ENCODE measurements around the gene ASS1. TPM values are rescaled to one million over a fixed set of nuclear protein-coding genes. Genes with fewer than 3 reads are reported as not detected.

Gene ASS1
- total RNA-seq, 1 donor from 2014 or later, result 73.1 TPM

DNA sequence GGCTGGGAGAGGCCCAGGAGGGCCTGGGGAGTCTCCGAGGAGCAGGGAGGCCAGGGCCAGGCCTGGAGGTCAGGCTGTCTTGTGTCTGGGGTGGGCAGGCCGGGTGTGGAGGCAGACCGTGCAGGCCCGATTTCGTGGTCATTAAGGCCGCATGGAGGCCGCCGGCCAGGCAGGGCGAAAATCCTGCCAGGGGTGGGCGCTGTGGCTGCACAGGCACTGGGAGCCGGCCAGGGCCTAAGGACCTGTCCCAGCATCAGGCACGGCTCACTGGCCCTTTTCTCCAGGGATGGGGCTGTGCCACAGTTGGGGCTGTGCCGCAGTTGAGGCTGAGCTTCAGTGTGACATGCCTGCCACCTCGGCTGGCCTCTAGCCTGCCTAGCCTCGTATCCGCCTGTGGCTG lies 35.9 kb downstream of the ASS1 start:
- no peak for DNase-seq (ENCODE audit: low spot score)
- ATAC-seq, result no peak
- intact Hi-C loops (cut with DNase I), result no loop called here

DNA sequence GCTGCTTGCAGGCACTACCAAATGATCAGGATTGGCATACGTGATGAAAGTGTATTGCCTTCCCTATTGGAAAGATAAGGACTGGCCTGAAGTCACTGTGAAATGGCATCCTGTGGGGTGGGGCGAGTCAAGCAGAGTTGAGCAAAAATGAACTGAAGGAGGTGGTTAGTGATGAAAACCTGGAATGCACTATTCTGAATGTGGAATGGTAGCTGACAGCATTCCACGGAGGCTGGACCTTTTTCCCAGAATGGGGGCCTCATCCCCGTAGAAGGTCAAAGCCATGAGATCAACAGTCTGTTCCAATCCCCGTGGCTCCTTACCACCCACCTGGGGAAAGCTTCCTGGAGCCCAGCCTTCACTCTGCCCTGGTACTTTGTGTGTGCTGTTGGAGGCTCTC lies 37.7 kb downstream of the ASS1 start:
- DNase-seq (ENCODE audit: low spot score) (no peak), ATAC-seq (no peak)
- intact Hi-C loops (cut with DNase I), result no loop called here

DNA sequence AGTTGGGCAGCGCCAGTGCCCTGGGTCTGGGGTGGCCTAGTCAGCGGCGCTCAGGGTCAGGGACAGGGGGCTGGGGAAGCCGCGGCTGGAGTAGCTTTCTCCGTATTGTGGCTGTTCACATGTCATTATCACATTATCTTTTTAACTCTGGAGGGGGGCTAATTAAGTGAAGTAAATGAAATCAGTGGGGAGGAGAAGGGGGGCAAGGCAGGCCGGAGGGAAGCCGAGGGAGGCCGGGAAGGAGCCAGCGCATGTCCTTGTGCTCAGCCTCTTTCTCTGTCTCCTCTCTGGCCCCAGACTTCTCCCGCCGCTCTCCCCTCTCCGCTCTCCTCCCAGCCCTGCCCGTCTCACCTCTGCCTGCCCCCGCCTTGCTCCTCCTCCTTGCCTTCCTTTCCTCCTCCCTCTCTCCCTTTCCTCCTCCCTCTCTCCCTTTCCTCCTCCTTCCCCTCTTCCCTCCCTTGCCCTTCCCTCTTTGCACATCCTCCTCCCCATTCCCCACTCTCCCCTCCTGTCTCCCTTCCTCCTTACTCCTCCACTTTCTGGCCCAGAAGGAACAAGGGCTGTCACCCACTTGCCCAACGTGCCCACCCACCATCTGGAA lies 38.7 kb downstream of the ASS1 start:
- intact Hi-C loops (cut with DNase I), result no loop called here
- DNase-seq (ENCODE audit: low spot score), result no peak
- ATAC-seq, result no peak

DNA sequence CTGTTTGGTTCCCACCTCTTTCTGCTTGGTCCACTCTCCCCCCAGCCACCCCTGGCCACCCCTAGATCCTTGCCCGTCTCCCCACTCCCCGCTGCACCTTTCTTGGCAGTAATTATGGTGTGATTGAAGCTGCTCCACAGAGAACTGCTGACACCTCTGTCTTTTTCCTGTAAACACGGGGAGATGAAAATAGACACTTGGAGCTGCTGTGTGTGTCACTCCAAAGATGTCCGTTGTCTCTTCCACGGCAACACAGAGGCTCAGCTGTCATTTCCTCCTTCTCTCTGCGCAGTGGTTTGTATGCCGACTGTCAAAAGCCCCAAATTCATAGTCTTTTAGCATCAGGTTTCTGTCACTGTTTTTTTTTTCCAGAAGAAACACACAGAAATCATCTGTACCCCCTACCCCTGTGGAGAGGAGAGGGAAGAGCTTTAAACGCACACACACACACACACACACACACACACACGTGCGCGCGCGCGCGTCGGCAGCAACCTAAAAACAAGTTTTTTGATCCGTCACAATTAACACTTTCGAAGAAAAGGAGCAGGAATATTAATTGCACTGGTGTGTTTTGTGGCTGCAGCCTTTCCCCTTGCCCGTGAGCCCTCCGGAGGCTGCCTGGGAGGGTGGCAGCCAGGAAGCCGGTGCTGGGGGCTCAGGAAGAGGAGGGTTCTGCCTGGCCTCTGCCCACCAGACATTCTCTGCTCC lies 39.8 kb downstream of the ASS1 start:
- intact Hi-C loops (cut with DNase I), result no loop called here
- no peak for ATAC-seq
- DNase-seq (ENCODE audit: low spot score), result no peak

DNA sequence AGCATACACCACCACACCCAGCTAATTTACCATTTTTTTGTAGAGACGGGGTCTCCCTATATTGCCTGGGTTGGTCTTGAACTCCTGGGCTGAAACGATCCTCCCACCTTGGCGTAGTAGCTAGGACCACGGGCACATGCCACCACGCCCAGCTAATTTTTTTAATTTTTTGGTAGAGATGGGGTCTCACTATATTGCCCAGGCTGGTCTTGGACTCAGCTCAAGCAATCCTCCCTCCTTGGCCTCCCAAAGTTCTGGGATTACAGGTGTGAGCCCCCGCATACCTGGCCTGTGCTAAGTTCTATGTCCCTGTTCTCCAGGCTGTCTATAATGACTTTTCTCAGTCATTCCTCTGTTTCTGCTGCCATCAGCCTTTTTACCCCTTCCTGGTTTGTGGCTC lies 41.3 kb downstream of the ASS1 start:
- intact Hi-C loops (cut with DNase I), result no loop called here
- DNase-seq (ENCODE audit: low spot score) (no peak), ATAC-seq (no peak)

DNA sequence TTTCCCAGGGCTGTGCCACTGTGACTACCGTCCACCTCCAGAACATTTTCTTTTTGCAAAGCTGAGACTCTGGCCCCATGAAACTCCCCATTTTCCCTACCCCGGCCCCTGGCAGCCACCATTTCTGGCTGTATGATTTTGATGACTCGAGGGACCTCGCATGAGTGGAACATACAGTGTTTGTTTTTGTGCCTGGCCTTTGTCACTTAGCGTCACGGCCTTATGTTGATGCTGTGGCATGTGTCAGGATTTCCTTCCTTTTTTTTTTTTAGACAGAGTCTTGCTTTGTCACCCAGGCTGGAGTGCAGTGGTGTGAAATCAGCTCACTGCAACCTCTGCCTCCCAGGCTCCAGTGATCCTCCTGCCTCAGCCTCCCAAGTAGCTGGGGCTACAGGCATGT lies 42.7 kb downstream of the ASS1 start:
- ATAC-seq, result no peak
- intact Hi-C loops (cut with DNase I), result no loop called here
- no peak for DNase-seq (ENCODE audit: low spot score)

DNA sequence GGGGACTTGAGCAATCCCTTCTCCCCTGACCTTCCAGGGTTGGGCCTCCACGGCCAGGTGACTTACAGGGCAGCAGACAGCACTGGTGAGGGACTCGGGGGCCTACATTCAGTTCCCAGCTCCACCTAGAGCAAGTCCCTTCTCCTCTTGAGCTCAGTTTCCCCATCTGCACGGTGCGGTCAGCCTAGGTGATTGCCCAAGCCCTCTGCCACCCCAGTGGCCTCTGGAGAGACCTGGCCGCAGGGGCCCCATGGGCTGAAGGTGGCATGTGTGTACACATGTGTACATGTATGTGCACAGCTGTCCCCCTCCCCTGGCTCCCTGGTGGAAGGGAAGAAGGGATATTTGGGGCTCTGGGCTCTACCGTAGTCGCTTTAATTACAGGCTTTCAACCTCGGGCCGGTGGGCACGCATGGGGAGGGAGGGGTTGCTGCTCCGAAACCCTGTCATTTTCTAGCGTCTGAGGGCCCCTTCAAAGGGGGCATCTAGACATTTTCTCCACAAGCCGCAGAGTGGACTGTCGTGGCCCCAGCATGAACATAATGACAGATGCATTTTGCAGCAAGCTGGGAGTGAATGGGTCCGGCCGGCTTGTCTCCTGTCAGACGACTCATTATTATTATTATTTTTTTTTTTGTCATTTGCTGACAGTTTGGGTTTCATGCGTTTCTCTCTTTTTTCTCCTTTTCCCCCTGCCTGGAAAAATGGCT lies 44.0 kb downstream of the ASS1 start:
- intact Hi-C loops (cut with DNase I), result no loop called here
- DNase-seq (ENCODE audit: low spot score), result no peak
- ATAC-seq, result no peak

DNA sequence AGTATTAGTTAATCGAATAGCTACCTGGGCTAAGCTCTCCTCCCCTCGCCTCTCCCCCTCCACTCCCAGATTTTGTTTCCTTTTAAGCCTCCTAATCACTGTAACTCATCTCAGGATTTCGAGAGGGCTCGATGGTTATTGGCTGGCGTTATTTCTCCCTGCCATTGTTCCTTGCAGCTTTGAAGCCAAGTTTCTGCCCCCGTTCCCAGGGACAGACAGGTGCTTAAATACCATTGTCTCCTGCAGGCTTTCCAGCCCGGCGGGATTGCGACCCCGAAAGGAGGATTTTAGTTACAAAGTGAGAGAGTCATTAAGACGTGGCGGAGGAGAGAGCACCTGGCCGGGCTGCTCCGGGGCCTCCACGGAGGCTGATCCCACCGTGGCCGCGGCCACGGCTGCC lies 46.2 kb downstream of the ASS1 start:
- intact Hi-C loops (cut with DNase I), result no loop called here
- DNase-seq (ENCODE audit: low spot score), result no peak
- no peak for ATAC-seq

DNA sequence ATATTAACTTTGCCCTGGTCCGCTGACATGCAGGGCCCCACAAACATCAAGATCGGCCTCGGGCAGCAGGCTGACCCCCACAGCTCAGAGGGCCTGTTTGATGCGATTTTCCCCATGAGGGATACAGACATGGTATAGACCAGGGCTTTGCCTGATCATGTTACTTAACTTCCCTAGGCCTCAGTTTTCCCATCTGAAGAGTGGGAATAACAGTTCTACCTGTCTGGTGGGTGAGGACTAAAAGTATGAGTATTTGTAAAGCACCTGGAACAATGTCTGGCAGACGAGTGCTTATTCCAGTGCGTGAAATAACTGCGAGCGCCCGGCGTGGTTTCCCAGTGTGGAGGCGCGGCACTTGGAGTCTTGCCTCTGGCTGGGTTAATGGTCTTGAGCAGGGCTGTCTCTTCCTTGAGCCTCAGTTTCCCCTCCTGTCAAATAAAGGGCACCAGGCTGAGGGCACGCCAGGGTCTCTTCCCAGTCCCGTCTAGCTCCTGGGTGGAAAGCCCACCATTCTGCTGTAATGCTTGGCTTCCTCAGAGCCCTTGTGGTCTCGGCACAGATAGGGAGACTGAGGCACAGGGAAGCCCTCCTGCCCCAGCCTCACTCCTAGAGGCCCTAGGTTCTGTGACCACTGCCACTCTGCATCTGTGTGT lies 47.2 kb downstream of the ASS1 start:
- intact Hi-C loops (cut with DNase I), result no loop called here
- DNase-seq (ENCODE audit: low spot score) (no peak), ATAC-seq (no peak)

DNA sequence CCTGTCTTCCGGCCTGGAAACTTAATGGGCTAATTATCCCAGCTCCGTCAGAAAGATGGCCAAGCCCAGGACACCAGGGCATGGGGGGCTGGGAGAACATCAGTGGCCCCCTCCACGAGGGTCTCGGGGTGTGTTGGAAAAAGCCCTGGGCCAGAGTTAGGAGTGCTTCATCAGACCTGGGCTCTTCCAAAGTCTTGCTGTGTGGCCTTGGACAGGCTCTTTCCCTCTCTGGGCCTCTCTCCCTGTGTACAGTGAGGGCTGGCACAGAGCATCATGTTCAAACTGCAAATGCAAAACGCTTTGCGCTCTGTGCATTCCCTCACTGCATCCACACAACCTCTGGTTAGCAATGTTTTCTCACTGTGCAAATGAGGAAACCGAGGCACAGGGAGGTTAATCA lies 48.3 kb downstream of the ASS1 start:
- intact Hi-C loops (cut with DNase I), result no loop called here
- DNase-seq (ENCODE audit: low spot score) (no peak), ATAC-seq (no peak)

DNA sequence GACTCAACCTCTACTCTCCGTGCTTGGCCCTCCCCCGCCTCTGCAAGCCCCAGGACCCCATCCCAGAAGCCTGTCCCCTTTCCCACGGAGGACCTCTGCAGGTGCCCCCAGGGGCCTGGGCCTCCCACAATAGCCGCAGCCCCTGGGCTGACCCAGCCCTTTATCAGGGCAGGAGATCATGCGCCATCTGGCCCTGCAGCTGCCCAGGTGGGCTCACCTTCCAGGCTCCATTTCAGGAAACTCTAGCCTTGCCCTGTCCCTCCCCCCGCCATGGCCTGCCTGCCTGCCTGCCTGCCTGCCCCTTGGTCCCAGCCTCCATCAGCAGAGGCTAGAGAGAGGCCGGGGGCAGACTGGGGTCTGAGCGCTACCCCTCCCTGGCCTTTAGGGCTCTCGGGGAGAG lies 48.7 kb downstream of the ASS1 start:
- intact Hi-C loops (cut with DNase I), result no loop called here
- no peak for DNase-seq (ENCODE audit: low spot score)
- ATAC-seq, result no peak

DNA sequence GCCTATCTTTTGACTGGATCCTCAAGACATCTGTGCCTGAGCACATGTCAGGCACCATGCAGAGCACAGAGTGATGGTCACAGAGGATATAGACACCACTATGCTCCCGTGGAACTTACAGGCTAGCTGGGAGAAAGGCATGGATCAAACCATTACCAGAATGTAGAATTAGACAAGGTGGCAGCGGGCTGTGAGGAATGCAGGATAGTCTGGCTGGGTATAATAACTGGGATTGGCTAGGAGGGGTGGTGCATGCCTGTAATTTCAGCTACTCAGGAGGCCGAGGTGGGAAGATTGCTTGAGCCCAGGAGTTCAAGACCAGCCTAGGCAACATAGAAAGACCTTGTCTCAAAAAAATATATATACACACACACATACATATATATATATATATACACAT lies 50.3 kb downstream of the ASS1 start:
- DNase-seq (ENCODE audit: low spot score), result no peak
- no peak for ATAC-seq
- intact Hi-C loops (cut with DNase I), result no loop called here

DNA sequence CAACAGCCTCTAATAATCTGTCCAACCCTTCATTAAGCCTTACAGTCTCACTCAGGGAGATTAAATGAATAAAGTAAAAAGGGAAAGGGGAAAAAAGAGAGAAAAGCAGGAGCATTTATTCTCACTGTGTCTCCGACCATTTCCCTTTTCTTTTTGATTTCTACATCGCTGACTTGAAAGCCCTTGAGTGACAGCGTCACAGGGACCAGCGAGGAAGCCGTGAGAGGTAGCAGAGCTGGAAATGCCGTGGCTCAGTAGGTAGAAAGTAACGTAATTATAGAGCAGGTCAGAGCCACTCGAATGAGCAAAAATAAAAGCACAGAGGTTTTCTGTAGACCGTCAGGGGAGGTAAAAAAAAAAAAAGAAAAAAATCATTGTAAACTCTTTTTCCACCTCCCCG lies 52.4 kb downstream of the ASS1 start:
- DNase-seq (ENCODE audit: low spot score), result no peak
- no peak for ATAC-seq
- intact Hi-C loops (cut with DNase I), result no loop called here

DNA sequence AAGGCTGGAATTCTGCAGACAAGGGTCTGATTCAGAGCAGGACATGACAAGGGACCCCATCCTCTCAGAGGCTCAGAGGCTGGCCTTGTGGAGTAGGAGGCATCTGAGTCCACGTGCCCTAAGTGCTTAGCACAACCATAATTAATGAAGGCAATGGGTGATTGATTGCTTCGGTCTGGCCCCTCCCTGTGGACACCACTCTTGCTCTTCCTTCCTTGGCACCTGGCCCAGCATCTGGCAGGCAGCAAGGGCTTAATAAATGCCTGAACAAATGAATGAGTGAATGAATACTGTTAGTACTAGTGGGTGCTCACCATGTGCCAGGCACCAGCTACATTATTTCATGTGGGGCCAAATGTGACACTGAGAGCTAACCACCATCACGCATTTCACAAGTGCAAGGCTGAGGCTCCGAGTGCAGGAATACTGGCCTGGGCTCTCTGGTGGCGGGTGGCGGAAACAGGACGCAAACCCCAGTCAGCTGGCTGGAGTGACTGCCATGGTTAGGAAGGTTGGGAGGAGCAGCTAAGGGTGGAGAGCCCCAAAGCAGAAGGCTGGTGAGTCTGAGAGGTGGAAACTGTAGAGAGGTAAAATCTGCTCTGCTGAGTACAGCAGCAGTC lies 53.6 kb downstream of the ASS1 start:
- intact Hi-C loops (cut with DNase I), result no loop called here
- DNase-seq (ENCODE audit: low spot score) (no peak), ATAC-seq (no peak)

DNA sequence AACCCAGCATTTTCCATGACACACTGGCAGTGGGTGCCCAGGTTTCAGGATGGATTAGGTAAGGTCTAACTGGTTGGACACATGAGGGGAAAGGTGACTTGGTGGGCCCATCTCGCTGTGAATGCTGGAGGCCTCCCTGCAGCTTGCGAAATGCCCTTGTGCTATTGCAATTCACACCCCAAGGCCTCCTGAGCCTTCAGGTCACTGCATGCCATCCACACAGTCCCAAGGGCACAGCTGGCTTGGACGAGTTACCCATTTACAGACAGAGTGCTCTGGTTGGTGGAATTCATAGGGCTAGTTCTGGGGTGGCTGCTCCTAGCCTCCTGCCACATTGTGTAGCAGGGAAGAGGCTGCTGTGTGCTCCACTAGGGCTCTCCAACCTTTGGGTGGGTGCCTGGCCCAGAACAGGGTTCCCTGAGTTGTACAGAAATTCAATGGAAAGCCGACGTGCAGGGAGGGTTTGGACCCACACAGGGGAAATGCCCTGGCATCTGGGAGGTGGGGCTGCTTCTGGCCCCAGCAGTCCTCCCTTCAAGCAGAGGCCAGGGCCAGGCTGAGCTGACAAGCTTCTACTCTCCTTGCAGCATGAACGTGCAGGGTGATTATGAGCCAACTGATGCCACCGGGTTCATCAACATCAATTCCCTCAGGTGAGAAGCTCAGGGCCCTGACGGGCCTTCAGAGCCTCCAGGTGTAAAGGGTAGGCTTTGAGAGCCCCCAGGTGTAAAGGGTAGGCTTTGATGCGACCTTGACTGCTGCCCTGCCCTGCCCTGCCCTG lies 54.3 kb downstream of the ASS1 start:
- DNase-seq (ENCODE audit: low spot score), result no peak
- intact Hi-C loops (cut with DNase I), result no loop called here
- no peak for ATAC-seq

DNA sequence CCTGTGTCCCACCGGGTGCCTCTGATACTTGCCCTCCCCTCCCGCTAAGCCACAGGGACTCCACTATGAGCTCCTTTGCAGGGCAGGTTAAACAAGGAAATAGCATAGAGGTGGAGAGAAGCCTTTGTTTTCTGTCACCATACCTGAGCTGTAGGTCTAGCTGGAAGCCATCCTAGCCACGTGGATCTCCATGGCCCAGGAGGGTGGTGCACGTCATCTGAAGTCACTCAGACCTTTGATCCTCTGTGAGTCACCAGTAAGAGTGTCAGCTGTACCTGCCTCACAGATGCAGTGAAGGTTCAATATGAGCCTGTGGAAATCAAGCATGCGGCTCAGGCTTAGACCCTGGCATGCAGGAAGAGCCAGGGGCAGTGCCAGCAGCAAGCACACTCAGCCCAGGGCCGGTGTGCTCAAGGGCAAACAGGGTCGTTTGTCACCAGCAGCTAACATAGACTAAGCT lies 55.1 kb downstream of the ASS1 start:
- DNase-seq (ENCODE audit: low spot score) (no peak), ATAC-seq (no peak)
- intact Hi-C loops (cut with DNase I), result no loop called here

DNA sequence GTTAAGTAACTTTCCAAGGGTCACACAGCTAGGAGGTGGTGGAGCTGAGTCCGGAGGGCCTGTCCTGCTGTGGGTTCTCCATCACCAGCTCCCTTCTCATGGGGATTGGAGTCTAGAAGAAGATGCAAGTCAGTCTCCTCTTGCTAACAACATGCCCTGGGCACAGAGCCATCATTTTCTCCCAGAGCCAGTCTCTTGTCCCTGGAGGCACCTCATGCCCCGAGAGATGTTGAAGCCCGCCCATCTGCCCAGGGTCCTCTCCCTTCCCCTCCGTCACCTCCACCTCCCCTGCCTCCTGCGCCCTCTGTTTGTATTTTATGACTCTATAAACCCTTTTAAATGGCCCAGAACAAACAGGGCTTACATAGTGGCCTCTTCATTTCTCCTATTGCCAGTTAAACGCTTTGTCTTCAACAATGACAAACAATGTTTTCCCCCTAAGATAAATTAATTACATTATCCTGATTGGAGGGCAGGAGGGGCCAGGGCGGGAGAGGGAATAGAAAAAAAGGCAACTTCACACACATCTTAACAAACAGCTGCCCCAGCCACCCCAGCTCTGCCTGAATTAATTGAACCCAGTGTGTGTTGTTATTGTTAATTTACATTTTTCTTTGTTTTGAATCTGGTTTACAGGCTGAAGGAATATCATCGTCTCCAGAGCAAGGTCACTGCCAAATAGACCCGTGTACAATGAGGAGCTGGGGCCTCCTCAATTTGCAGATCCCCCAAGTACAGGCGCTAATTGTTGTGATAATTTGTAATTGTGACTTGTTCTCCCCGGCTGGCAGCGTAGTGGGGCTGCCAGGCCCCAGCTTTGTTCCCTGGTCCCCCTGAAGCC lies 55.8 kb downstream of the ASS1 start:
- DNase-seq (ENCODE audit: low spot score) (no peak), ATAC-seq (no peak)

DNA sequence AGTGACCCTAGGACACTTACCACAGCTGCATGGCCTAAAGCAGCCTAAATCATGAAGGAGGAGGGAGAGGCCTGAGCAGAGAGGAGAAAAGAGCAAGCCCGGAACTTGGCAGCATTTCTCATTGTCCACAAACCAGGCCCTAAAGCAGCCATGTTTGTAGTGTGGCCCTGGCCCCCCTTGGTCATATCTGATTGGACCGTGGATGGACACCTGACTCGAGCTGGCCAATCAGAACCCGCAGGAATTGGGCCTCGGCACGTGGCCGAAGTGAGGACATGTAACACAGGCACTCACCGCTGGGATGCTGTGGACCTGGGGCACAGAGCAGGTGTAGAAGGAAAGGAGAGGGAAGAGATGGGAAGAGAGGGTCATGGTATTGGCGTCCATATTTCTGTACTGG lies 56.9 kb downstream of the ASS1 start:
- DNase-seq (ENCODE audit: low spot score) (no peak), ATAC-seq (no peak)
- intact Hi-C loops (cut with DNase I), result no loop called here

More for the DNA sequence above, 55.8 kb downstream of the ASS1 start:
- intact Hi-C loops (cut with DNase I), result no loop called here
